ENCODE data around the gene DDHD1.

GRCh38 chr14:52988139-52988538, 165.0 kb downstream of the DDHD1 start:
- TF ChIP-seq, protein P1, sequence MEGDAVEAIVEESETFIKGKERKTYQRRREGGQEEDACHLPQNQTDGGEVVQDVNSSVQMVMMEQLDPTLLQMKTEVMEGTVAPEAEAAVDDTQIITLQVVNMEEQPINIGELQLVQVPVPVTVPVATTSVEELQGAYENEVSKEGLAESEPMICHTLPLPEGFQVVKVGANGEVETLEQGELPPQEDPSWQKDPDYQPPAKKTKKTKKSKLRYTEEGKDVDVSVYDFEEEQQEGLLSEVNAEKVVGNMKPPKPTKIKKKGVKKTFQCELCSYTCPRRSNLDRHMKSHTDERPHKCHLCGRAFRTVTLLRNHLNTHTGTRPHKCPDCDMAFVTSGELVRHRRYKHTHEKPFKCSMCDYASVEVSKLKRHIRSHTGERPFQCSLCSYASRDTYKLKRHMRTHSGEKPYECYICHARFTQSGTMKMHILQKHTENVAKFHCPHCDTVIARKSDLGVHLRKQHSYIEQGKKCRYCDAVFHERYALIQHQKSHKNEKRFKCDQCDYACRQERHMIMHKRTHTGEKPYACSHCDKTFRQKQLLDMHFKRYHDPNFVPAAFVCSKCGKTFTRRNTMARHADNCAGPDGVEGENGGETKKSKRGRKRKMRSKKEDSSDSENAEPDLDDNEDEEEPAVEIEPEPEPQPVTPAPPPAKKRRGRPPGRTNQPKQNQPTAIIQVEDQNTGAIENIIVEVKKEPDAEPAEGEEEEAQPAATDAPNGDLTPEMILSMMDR (IDR thresholded peaks at IDR 0.05) = no peak
- no peak for TF ChIP-seq POLR2A (IDR thresholded peaks at IDR 0.05)

All from esophagus squamous epithelium (tissue), 4 donors.